Keratinocyte (primary cell): Measurements from ENCODE around the gene SLC25A12.

Experiments
- EZH2 ChIP-seq: IDR thresholded peaks from one replicate; pipeline ENCODE4 v1.6.1; 2012; ENCODE audit warnings: inconsistent platforms, mild to moderate bottlenecking, low read length, moderate library complexity
- TF ChIP-seq, protein P1 (sequence below), 3 experiments: IDR thresholded peaks in 1 of 3; conservative IDR thresholded peaks in 1 of 3; optimal IDR thresholded peaks in 1 of 3; 2 replicates in 2 of 3; 3 replicates in 1 of 3; pipeline versions ENCODE3 to v1.5.1; 2011; ENCODE audit warnings: low read length in 3 of 3, mild to moderate bottlenecking in 3 of 3, moderate library complexity in 2 of 3, control low read depth in 1 of 3, inconsistent platforms in 1 of 3; ENCODE audit not compliant: insufficient read depth in 2 of 3; ENCODE audit errors: extremely low read depth in 1 of 3

DNA sequence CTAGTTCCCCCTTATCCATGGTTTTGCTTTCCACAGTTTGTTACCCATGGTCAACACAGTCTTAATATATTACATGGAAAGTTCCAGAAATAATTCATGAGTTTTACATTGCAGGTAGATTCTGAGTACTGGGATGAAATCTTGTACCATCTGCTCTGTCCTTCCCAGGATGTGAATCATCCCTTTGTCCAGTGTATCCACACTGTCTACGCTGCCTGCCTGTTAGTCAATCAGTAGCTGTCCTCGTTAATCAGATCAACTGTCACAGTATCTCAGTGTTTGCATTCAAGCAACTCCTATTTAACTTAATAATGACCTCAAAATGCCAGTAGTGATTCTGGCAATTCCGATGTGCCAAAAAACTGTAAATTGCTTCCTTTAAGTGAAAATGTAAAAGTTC, 130.4 kb downstream of the SLC25A12 start:
- TF ChIP-seq, protein P1, sequence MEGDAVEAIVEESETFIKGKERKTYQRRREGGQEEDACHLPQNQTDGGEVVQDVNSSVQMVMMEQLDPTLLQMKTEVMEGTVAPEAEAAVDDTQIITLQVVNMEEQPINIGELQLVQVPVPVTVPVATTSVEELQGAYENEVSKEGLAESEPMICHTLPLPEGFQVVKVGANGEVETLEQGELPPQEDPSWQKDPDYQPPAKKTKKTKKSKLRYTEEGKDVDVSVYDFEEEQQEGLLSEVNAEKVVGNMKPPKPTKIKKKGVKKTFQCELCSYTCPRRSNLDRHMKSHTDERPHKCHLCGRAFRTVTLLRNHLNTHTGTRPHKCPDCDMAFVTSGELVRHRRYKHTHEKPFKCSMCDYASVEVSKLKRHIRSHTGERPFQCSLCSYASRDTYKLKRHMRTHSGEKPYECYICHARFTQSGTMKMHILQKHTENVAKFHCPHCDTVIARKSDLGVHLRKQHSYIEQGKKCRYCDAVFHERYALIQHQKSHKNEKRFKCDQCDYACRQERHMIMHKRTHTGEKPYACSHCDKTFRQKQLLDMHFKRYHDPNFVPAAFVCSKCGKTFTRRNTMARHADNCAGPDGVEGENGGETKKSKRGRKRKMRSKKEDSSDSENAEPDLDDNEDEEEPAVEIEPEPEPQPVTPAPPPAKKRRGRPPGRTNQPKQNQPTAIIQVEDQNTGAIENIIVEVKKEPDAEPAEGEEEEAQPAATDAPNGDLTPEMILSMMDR (optimal IDR thresholded peaks at IDR 0.05 in 1 of 3, IDR thresholded peaks at IDR 0.05 in 1 of 3, conservative IDR thresholded peaks at IDR 0.05 in 1 of 3; ENCODE audit: extremely low read depth in 1 of 3, insufficient read depth in 2 of 3, low read length in 3 of 3): no peak
- TF ChIP-seq EZH2: no peak
